ENCODE data around the gene ZMIZ1. TPM values are rescaled to one million over a fixed set of nuclear protein-coding genes. Genes with fewer than 3 reads are reported as not detected.
A peak's percentile ranks its signal among the peaks of the same experiment; 100 is the strongest.

Gene ZMIZ1
- polyA plus RNA-seq, 2 of the 4 experiments (the other 2 are of a cell fraction): 8.1 to 30.3 TPM

DNA sequence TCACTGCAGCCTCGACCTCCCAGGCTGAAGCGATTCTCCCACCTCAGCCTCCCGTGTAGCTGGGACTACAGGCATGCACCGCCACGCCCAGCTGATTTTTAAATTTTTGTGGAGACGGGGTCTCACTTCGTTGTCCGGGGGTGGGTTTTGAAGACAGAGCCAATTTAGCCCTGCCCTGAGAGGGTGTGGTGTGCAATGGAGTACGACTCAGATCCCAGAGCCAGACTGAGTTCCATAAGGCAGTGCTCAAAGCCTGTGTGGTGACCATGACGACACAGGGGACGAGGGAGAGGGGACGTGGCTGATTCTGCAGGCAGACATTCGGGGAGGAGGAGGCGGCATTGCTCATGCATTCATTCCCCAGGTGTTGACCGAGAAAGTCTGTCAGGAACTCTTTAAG is 72.1 kb downstream of the ZMIZ1 start:
- Histone ChIP-seq H3K4me2 (no peak overlapping the region), H3K4me1 (peaks cover 63% of the 10 kb centered on the region), H3K4me3 (no peak overlapping the region), H3K27ac (no peak overlapping the region; a peak in 2 of 6 replicates), H3K9me3 (no peaks in the 10 kb centered on the region)
- 87% methylated on average over 15 of the region's 15 CpGs for WGBS (ENCODE audit: missing lambda C conversion rate)
- TF ChIP-seq, protein P1, sequence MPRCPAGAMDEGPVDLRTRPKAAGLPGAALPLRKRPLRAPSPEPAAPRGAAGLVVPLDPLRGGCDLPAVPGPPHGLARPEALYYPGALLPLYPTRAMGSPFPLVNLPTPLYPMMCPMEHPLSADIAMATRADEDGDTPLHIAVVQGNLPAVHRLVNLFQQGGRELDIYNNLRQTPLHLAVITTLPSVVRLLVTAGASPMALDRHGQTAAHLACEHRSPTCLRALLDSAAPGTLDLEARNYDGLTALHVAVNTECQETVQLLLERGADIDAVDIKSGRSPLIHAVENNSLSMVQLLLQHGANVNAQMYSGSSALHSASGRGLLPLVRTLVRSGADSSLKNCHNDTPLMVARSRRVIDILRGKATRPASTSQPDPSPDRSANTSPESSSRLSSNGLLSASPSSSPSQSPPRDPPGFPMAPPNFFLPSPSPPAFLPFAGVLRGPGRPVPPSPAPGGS (IDR thresholded peaks at IDR 0.05): no peak
- TF ChIP-seq, protein P2, sequence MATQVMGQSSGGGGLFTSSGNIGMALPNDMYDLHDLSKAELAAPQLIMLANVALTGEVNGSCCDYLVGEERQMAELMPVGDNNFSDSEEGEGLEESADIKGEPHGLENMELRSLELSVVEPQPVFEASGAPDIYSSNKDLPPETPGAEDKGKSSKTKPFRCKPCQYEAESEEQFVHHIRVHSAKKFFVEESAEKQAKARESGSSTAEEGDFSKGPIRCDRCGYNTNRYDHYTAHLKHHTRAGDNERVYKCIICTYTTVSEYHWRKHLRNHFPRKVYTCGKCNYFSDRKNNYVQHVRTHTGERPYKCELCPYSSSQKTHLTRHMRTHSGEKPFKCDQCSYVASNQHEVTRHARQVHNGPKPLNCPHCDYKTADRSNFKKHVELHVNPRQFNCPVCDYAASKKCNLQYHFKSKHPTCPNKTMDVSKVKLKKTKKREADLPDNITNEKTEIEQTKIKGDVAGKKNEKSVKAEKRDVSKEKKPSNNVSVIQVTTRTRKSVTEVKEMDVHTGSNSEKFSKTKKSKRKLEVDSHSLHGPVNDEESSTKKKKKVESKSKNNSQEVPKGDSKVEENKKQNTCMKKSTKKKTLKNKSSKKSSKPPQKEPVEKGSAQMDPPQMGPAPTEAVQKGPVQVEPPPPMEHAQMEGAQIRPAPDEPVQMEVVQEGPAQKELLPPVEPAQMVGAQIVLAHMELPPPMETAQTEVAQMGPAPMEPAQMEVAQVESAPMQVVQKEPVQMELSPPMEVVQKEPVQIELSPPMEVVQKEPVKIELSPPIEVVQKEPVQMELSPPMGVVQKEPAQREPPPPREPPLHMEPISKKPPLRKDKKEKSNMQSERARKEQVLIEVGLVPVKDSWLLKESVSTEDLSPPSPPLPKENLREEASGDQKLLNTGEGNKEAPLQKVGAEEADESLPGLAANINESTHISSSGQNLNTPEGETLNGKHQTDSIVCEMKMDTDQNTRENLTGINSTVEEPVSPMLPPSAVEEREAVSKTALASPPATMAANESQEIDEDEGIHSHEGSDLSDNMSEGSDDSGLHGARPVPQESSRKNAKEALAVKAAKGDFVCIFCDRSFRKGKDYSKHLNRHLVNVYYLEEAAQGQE (IDR thresholded peaks at IDR 0.05): no peak
- no peak for TF ChIP-seq ZSCAN20 (CRISPR knock-in tag; IDR thresholded peaks at IDR 0.05)
- TF ChIP-seq CHD2 (IDR thresholded peaks at IDR 0.05; ENCODE audit: low read length, partially characterized antibody): no peak
- TF ChIP-seq CHD4 (IDR thresholded peaks at IDR 0.05; ENCODE audit: borderline replicate concordance): no peak
- no peak for TF ChIP-seq POLR2AphosphoS2 (conservative IDR thresholded peaks at IDR 0.05; ENCODE audit: low read length)
- TF ChIP-seq, protein P3, sequence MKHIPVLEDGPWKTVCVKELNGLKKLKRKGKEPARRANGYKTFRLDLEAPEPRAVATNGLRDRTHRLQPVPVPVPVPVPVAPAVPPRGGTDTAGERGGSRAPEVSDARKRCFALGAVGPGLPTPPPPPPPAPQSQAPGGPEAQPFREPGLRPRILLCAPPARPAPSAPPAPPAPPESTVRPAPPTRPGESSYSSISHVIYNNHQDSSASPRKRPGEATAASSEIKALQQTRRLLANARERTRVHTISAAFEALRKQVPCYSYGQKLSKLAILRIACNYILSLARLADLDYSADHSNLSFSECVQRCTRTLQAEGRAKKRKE (CRISPR knock-in tag; IDR thresholded peaks at IDR 0.05; ENCODE audit: low read depth): no peak
- no peak for TF ChIP-seq NFE2L2 (conservative IDR thresholded peaks at IDR 0.05; ENCODE audit: low read length)
- no peak for TF ChIP-seq MAZ (IDR thresholded peaks at IDR 0.05; ENCODE audit: borderline replicate concordance, low read depth, low read length)
- no peak for TF ChIP-seq KDM5A (IDR thresholded peaks at IDR 0.05)
- TF ChIP-seq CBX2 (IDR thresholded peaks at IDR 0.05; ENCODE audit: borderline replicate concordance, low read depth): no peak
- TF ChIP-seq, protein P4, sequence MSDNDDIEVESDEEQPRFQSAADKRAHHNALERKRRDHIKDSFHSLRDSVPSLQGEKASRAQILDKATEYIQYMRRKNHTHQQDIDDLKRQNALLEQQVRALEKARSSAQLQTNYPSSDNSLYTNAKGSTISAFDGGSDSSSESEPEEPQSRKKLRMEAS (IDR thresholded peaks at IDR 0.05): no peak
- TF ChIP-seq PHF8 (IDR thresholded peaks at IDR 0.05; ENCODE audit: borderline replicate concordance, low read depth): no peak
- no peak for TF ChIP-seq HEYL (CRISPR knock-in tag; IDR thresholded peaks at IDR 0.05)
- no peak for TF ChIP-seq RFX5 (IDR thresholded peaks at IDR 0.05)
- TF ChIP-seq SREBF2 (IDR thresholded peaks at IDR 0.05): no peak
- TF ChIP-seq CBX8 (IDR thresholded peaks at IDR 0.05): no peak
- no peak for TF ChIP-seq SMC3 (IDR thresholded peaks at IDR 0.05)
- TF ChIP-seq, protein P5, sequence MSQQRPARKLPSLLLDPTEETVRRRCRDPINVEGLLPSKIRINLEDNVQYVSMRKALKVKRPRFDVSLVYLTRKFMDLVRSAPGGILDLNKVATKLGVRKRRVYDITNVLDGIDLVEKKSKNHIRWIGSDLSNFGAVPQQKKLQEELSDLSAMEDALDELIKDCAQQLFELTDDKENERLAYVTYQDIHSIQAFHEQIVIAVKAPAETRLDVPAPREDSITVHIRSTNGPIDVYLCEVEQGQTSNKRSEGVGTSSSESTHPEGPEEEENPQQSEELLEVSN (IDR thresholded peaks at IDR 0.05; ENCODE audit: borderline replicate concordance, low read depth): no peak
- no peak for TF ChIP-seq FOXS1 (CRISPR knock-in tag; IDR thresholded peaks at IDR 0.05)
- no peak for FAIRE-seq
- DNase-seq (ENCODE audit: low read depth in 1 of 2, low spot score in 1 of 2): no peak
- ATAC-seq: no peak
- CTCF ChIA-PET: interaction anchor here (5.7 to 6.2 kb wide), 2 partner anchors 14 to 55 kb away, joined by 33 to 54 read pairs; no protein-coding TSS in a partner anchor
- POLR2A ChIA-PET: no interaction called here

DNA sequence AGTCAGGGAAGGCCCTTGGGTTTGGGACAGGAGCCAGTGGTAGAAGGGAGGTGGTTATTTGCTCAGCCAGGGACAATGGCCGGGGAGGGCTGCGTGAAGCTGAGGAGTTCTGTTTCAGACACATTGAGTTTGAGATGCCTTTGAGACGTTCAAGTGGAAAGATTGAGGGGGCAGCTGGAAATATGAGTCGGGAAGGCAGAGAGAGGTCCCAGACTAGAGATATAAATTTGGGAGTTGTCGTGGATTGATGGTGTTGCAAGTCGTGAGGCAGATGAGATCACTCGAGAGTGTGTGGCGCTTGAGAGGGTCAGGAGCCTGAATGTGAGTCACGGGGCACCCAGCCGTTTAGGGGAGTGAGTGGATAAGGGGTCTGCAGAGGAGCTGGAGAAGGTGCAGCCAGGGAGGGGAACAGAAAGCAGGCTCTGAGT is 73.3 kb downstream of the ZMIZ1 start:
- Histone ChIP-seq H3K4me3 (no peak overlapping the region), H3K9me3 (no peaks in the 10 kb centered on the region), H3K4me1 (peaks cover 63% of the 10 kb centered on the region), H3K27ac (peak overlapping the region in 1 of 2 experiments; percentile 98; a peak in 3 of 6 replicates), H3K4me2 (no peak overlapping the region)
- WGBS (ENCODE audit: missing lambda C conversion rate): 79% methylated on average over 10 of the region's 10 CpGs
- TF ChIP-seq JUN (IDR thresholded peaks at IDR 0.05): no peak
- no peak for TF ChIP-seq MAFK (IDR thresholded peaks at IDR 0.05; ENCODE audit: partially characterized antibody)
- no peak for TF ChIP-seq GATA3 (IDR thresholded peaks at IDR 0.05; ENCODE audit: borderline replicate concordance)
- TF ChIP-seq RFX5 (IDR thresholded peaks at IDR 0.05): no peak
- no peak for TF ChIP-seq BHLHE40 (IDR thresholded peaks at IDR 0.05; ENCODE audit: low read depth, low read length)
- TF ChIP-seq, protein P6, sequence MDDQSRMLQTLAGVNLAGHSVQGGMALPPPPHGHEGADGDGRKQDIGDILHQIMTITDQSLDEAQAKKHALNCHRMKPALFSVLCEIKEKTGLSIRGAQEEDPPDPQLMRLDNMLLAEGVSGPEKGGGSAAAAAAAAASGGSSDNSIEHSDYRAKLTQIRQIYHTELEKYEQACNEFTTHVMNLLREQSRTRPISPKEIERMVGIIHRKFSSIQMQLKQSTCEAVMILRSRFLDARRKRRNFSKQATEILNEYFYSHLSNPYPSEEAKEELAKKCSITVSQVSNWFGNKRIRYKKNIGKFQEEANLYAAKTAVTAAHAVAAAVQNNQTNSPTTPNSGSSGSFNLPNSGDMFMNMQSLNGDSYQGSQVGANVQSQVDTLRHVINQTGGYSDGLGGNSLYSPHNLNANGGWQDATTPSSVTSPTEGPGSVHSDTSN (IDR thresholded peaks at IDR 0.05): no peak
- TF ChIP-seq CBX8 (IDR thresholded peaks at IDR 0.05): no peak
- no peak for TF ChIP-seq RAD21 (conservative IDR thresholded peaks at IDR 0.05 in 1 of 2, IDR thresholded peaks at IDR 0.05 in 1 of 2)
- no peak for TF ChIP-seq FOSB (CRISPR knock-in tag; IDR thresholded peaks at IDR 0.05)
- no peak for TF ChIP-seq MAZ (IDR thresholded peaks at IDR 0.05; ENCODE audit: borderline replicate concordance, low read depth, low read length)
- TF ChIP-seq PHF8 (IDR thresholded peaks at IDR 0.05; ENCODE audit: borderline replicate concordance, low read depth): no peak
- TF ChIP-seq RCOR1 (IDR thresholded peaks at IDR 0.05; ENCODE audit: low read depth, low read length): no peak
- TF ChIP-seq KDM1A (IDR thresholded peaks at IDR 0.05; ENCODE audit: low read depth): no peak
- no peak for TF ChIP-seq KDM5A (IDR thresholded peaks at IDR 0.05)
- no peak for TF ChIP-seq HOXA7 (CRISPR knock-in tag; IDR thresholded peaks at IDR 0.05)
- TF ChIP-seq NFE2L2 (conservative IDR thresholded peaks at IDR 0.05; ENCODE audit: low read length): no peak
- DNase-seq (ENCODE audit: low read depth in 1 of 2, low spot score in 1 of 2): no peak
- POLR2A ChIA-PET: no interaction called here
- FAIRE-seq: no peak
- no peak for ATAC-seq
- CTCF ChIA-PET: interaction anchor here (0.6 to 6.2 kb wide), 8 partner anchors 9 to 1295 kb away, joined by 3 to 54 read pairs (median 4); no protein-coding TSS in a partner anchor
